H9 (cell line): Measurements from ENCODE around the gene C1orf21. TPM values are rescaled to one million over a fixed set of nuclear protein-coding genes. Genes with fewer than 3 reads are reported as not detected.

ENCODE experiments used
- DNase-seq: peaks from one replicate; pipeline ENCODE4 v3.0.0-alpha.2; 2017
- H2AFZ ChIP-seq: one replicate; pipeline ENCODE4 v1.6.1; 2013; ENCODE audit warnings: mild to moderate bottlenecking, low read length, control low read depth, moderate library complexity
- H2AK5ac ChIP-seq: 2 replicates; pipeline ENCODE4 v1.6.1; 2013; ENCODE audit warnings: low read length, control low read depth, mixed read lengths; ENCODE audit not compliant: insufficient read length
- H2BK120ac ChIP-seq: one replicate; pipeline ENCODE4 v1.6.1; 2013; ENCODE audit warnings: low read depth, mild to moderate bottlenecking, low read length, control low read depth, inconsistent platforms; ENCODE audit not compliant: poor library complexity, severe bottlenecking
- H2BK12ac ChIP-seq: 2 replicates; pipeline ENCODE4 v1.6.1; 2013; ENCODE audit warnings: low read length, control low read depth, mixed read lengths, low read depth; ENCODE audit not compliant: insufficient read length
- H2BK15ac ChIP-seq: 2 replicates; pipeline ENCODE4 v1.6.1; 2013; ENCODE audit warnings: low read depth, low read length, control low read depth
- H2BK20ac ChIP-seq: one replicate; pipeline ENCODE4 v1.6.1; 2013; ENCODE audit warnings: low read depth, mild to moderate bottlenecking, low read length, control low read depth, inconsistent platforms; ENCODE audit not compliant: poor library complexity, severe bottlenecking
- H2BK5ac ChIP-seq: 2 replicates; pipeline ENCODE4 v1.6.1; 2013; ENCODE audit warnings: low read length, control low read depth, mixed read lengths; ENCODE audit not compliant: insufficient read length
- H3K14ac ChIP-seq: 2 replicates; pipeline ENCODE4 v1.6.1; 2013; ENCODE audit warnings: low read length, control low read depth; ENCODE audit not compliant: insufficient read depth
- H3K18ac ChIP-seq: 2 replicates; pipeline ENCODE4 v1.6.1; 2013; ENCODE audit warnings: low read depth, mild to moderate bottlenecking, mixed read lengths, low read length, control low read depth; ENCODE audit not compliant: insufficient read length
- H3K23ac ChIP-seq: 2 replicates; pipeline ENCODE4 v1.6.1; 2013; ENCODE audit warnings: low read length, control low read depth, mixed read lengths, low read depth; ENCODE audit not compliant: insufficient read length
- H3K23me2 ChIP-seq: 2 replicates; pipeline ENCODE4 v1.6.1; 2013; ENCODE audit warnings: low read depth, mild to moderate bottlenecking, mixed read lengths, low read length, control low read depth; ENCODE audit not compliant: insufficient read length, poor library complexity, severe bottlenecking
- H3K27ac ChIP-seq: 2 replicates; pipeline ENCODE4 v1.5.1; 2013; ENCODE audit warnings: low read length, control low read depth, mixed read lengths, low read depth; ENCODE audit not compliant: insufficient read length
- H3K27me3 ChIP-seq: 2 replicates; pipeline ENCODE4 v1.6.1; 2013; ENCODE audit warnings: low read length, control low read depth, inconsistent platforms; ENCODE audit not compliant: insufficient read depth
- H3K4ac ChIP-seq: 2 replicates; pipeline ENCODE4 v1.6.1; 2013; ENCODE audit warnings: low read depth, mild to moderate bottlenecking, control low read depth, inconsistent platforms, low read length, moderate library complexity
- H3K4me1 ChIP-seq: 2 replicates; pipeline ENCODE4 v1.6.1; 2013; ENCODE audit warnings: low read length, control low read depth, inconsistent platforms; ENCODE audit not compliant: insufficient read depth
- H3K4me2 ChIP-seq: 2 replicates; pipeline ENCODE4 v1.6.1; 2013; ENCODE audit warnings: low read length, control low read depth, mixed read lengths; ENCODE audit not compliant: insufficient read length, insufficient read depth
- H3K56ac ChIP-seq: 2 replicates; pipeline ENCODE4 v1.6.1; 2013; ENCODE audit warnings: low read depth, mild to moderate bottlenecking, mixed read lengths, low read length, control low read depth; ENCODE audit not compliant: insufficient read length
- H3K79me1 ChIP-seq: 2 replicates; pipeline ENCODE4 v1.6.1; 2013; ENCODE audit warnings: low read depth, mild to moderate bottlenecking, moderate library complexity, low read length, control low read depth, inconsistent platforms; ENCODE audit not compliant: insufficient read depth, poor library complexity, severe bottlenecking
- H3K79me2 ChIP-seq: 2 replicates; pipeline ENCODE4 v1.6.1; 2013; ENCODE audit warnings: low read length, control low read depth, inconsistent platforms; ENCODE audit not compliant: insufficient read depth
- H3K9ac ChIP-seq: 2 replicates; pipeline ENCODE4 v1.6.1; 2013; ENCODE audit warnings: low read length, control low read depth, mixed read lengths; ENCODE audit not compliant: insufficient read length; ENCODE audit errors: extremely low read depth
- H3K9me3 ChIP-seq: one replicate; pipeline ENCODE4 v1.6.1; 2013; ENCODE audit warnings: low read depth, low read length, inconsistent platforms; ENCODE audit not compliant: control insufficient read depth
- H3T11ph ChIP-seq: one replicate; pipeline ENCODE4 v1.6.1; 2013; ENCODE audit warnings: mild to moderate bottlenecking, low read length, control low read depth, inconsistent platforms
- H4K20me1 ChIP-seq: one replicate; pipeline ENCODE4 v1.6.1; 2013; ENCODE audit not compliant: control insufficient read depth, insufficient read length, insufficient read depth
- H4K5ac ChIP-seq: 2 replicates; pipeline ENCODE4 v1.6.1; 2013; ENCODE audit warnings: low read depth, mild to moderate bottlenecking, mixed read lengths, low read length, control low read depth; ENCODE audit not compliant: insufficient read length
- H4K8ac ChIP-seq: replicated peaks from 2 replicates; pipeline ENCODE4 v1.6.1; 2013; ENCODE audit warnings: low read length, control low read depth, mixed read lengths, low read depth; ENCODE audit not compliant: insufficient read length
- H4K91ac ChIP-seq: 2 replicates; pipeline ENCODE4 v1.6.1; 2013; ENCODE audit warnings: low read depth, mild to moderate bottlenecking, moderate library complexity, mixed read lengths, low read length, control low read depth; ENCODE audit not compliant: insufficient read length
- H3K27ac Mint-ChIP-seq, 3 experiments: 2 replicates in 2 of 3; 3 replicates in 1 of 3; pipeline ENCODE4 v1.8.0; 2020 to 2021; ENCODE audit warnings: mixed read lengths in 3 of 3, mild to moderate bottlenecking in 1 of 3, moderate library complexity in 1 of 3
- H3K27me3 Mint-ChIP-seq: 2 replicates; pipeline ENCODE4 v1.8.0; 2021; ENCODE audit warnings: low read depth, mild to moderate bottlenecking, moderate library complexity, mixed read lengths
- H3K36me3 Mint-ChIP-seq, 3 experiments: 2 replicates in 2 of 3; 3 replicates in 1 of 3; pipeline ENCODE4 v1.8.0; 2020 to 2021; ENCODE audit warnings: low read depth in 3 of 3, mixed read lengths in 3 of 3; ENCODE audit not compliant: insufficient read depth in 1 of 3
- H3K4me1 Mint-ChIP-seq, 2 experiments: 2 replicates each; pipeline ENCODE4 v1.8.0; 2020; ENCODE audit warnings: mixed read lengths in 2 of 2
- H3K4me3 Mint-ChIP-seq, 2 experiments: 2 replicates in 1 of 2; 3 replicates in 1 of 2; pipeline ENCODE4 v1.8.0; 2020 to 2021; ENCODE audit warnings: mild to moderate bottlenecking in 2 of 2, mixed read lengths in 2 of 2, moderate library complexity in 1 of 2
- H3K9me3 Mint-ChIP-seq, 2 experiments: 2 replicates in 1 of 2; 3 replicates in 1 of 2; pipeline ENCODE4 v1.8.0; 2020; ENCODE audit warnings: mild to moderate bottlenecking in 2 of 2, mixed read lengths in 2 of 2, moderate library complexity in 1 of 2
- WGBS: extraction: QIAGEN DNeasy Blood & Tissue Kit; methylation state at CpG from one replicate; pipeline ENCODE4 v1.1.7; 2013; ENCODE audit warnings: missing lambda C conversion rate, low lambda C conversion rate, mixed read lengths; ENCODE audit not compliant: insufficient read length; ENCODE audit errors: extremely low coverage; 5-methylcytosine and 5-hydroxymethylcytosine counted together
- total RNA-seq: library from RNA; stranded (reverse); gene quantifications from 2 replicates; pipeline ENCODE4 v1.2.1, GENCODE V29; 2021
- TF ChIP-seq, protein P1 (sequence below): fragments of 200-600 bp; sonication (generic); conservative IDR thresholded peaks from 3 replicates; pipeline ENCODE4 v1.8.0; 2021; ENCODE audit warnings: antibody characterized with exemption, mild to moderate bottlenecking

Gene C1orf21
- total RNA-seq, 1 experiment from 2014 or later = 36.0 TPM

- no peak overlapping the region for H2BK120ac ChIP-seq
- no peak overlapping the region for H3K4me3 Mint-ChIP-seq
- H3K4me1 ChIP-seq = peaks cover 7% of the 10 kb centered on the region; the same call in 1 of the 2 replicates
- no peaks in the 10 kb centered on the region for H3K79me2 ChIP-seq
- no peak overlapping the region for H3K14ac ChIP-seq
- H3K4ac ChIP-seq = no peak overlapping the region
- peaks cover 31 to 66% of the 10 kb centered on the region in 2 experiments for H3K4me1 Mint-ChIP-seq
- H2BK15ac ChIP-seq = no peak overlapping the region
- H3K23me2 ChIP-seq = no peaks in the 10 kb centered on the region
- H4K5ac ChIP-seq = no peak overlapping the region
- H3K56ac ChIP-seq = no peak overlapping the region
- H3K27ac ChIP-seq = no peak overlapping the region
- H4K8ac ChIP-seq = no peak overlapping the region
- no peaks in the 10 kb centered on the region for H3K9me3 ChIP-seq
- TF ChIP-seq, protein P1, sequence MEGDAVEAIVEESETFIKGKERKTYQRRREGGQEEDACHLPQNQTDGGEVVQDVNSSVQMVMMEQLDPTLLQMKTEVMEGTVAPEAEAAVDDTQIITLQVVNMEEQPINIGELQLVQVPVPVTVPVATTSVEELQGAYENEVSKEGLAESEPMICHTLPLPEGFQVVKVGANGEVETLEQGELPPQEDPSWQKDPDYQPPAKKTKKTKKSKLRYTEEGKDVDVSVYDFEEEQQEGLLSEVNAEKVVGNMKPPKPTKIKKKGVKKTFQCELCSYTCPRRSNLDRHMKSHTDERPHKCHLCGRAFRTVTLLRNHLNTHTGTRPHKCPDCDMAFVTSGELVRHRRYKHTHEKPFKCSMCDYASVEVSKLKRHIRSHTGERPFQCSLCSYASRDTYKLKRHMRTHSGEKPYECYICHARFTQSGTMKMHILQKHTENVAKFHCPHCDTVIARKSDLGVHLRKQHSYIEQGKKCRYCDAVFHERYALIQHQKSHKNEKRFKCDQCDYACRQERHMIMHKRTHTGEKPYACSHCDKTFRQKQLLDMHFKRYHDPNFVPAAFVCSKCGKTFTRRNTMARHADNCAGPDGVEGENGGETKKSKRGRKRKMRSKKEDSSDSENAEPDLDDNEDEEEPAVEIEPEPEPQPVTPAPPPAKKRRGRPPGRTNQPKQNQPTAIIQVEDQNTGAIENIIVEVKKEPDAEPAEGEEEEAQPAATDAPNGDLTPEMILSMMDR = no peak
- WGBS = no CpG with 5 or more reads among the region's 2 CpGs
- H3T11ph ChIP-seq = no peak overlapping the region
- H2AK5ac ChIP-seq = no peak overlapping the region
- H3K23ac ChIP-seq = no peak overlapping the region
- H3K27ac Mint-ChIP-seq = no peak overlapping the region
- H2BK12ac ChIP-seq = no peak overlapping the region
- no peak overlapping the region for H3K9ac ChIP-seq
- H3K18ac ChIP-seq = no peak overlapping the region
- no peaks in the 10 kb centered on the region for H3K27me3 Mint-ChIP-seq
- H4K91ac ChIP-seq = no peak overlapping the region
- no peak for DNase-seq
- no peak overlapping the region for H3K4me2 ChIP-seq
- no peak overlapping the region for H2BK5ac ChIP-seq
- H2AFZ ChIP-seq = no peak overlapping the region
- peaks cover 0 to 9% (median 0%) of the 10 kb centered on the region in 3 experiments; a peak in 3 of 7 replicates for H3K36me3 Mint-ChIP-seq
- H2BK20ac ChIP-seq = no peak overlapping the region
- no peaks in the 10 kb centered on the region for H4K20me1 ChIP-seq
- H3K27me3 ChIP-seq = no peaks in the 10 kb centered on the region
- no peaks in the 10 kb centered on the region for H3K79me1 ChIP-seq
- H3K9me3 Mint-ChIP-seq = no peaks in the 10 kb centered on the region
Observed at GRCh38 chr1:184424945-184425344, 38.1 kb downstream of the C1orf21 start.
